Activated T-helper 1 cell treated with anti-CD3 and anti-CD28 coated beads, Interleukin-12 subunit alpha, Interleukin-12 subunit beta, Interleukin-2, Interleukin-4 antibody, amounts not matched to agents 30 ng/mL and 10 ng/mL and 1 ng/mL, durations not matched to agents 14 hours and 24 hours and 36 hours (primary cell): ENCODE data around the gene NR6A1. TPM values are rescaled to one million over a fixed set of nuclear protein-coding genes. Genes with fewer than 3 reads are reported as not detected.

Experiments used
- DNase-seq: peaks from one replicate; pipeline ENCODE4 v3.0.0; 2021; ENCODE audit warnings: low spot score
- H3K27ac Mint-ChIP-seq: one replicate; pipeline ENCODE4 v1.8.0; 2021; ENCODE audit warnings: mild to moderate bottlenecking, mixed read lengths
- H3K27me3 Mint-ChIP-seq: one replicate; pipeline ENCODE4 v1.8.0; 2022; ENCODE audit warnings: mild to moderate bottlenecking, moderate library complexity, mixed read lengths; ENCODE audit not compliant: insufficient read depth
- H3K36me3 Mint-ChIP-seq: one replicate; pipeline ENCODE4 v1.8.0; 2021; ENCODE audit warnings: low read depth, mixed read lengths
- H3K4me1 Mint-ChIP-seq: one replicate; pipeline ENCODE4 v1.8.0; 2021; ENCODE audit warnings: low read depth, mixed read lengths
- H3K4me3 Mint-ChIP-seq: one replicate; pipeline ENCODE4 v1.8.0; 2021; ENCODE audit warnings: mild to moderate bottlenecking, moderate library complexity, mixed read lengths
- H3K9me3 Mint-ChIP-seq: one replicate; pipeline ENCODE4 v1.8.0; 2021; ENCODE audit warnings: mixed read lengths
- intact Hi-C: fragments of 100-400 bp; cut with micrococcal nuclease; formaldehyde crosslinking; loops from one replicate; pipeline ENCODE4 v1.15.1; 2024
- total RNA-seq: library from RNA; stranded (reverse); gene quantifications from 2 replicates; pipeline ENCODE4 v1.2.3, GENCODE V29; 2022

The NR6A1 gene
- total RNA-seq, 1 donor from 2014 or later, result 1.7 TPM

GRCh38 chr9:124602632-124603031 lies 168.5 kb downstream of the NR6A1 start:
- no peaks in the 10 kb centered on the region for H3K9me3 Mint-ChIP-seq
- peaks cover 7% of the 10 kb centered on the region for H3K27me3 Mint-ChIP-seq
- intact Hi-C loops, result no loop called here
- no peaks in the 10 kb centered on the region for H3K36me3 Mint-ChIP-seq
- no peak for DNase-seq
- H3K27ac Mint-ChIP-seq, result no peak overlapping the region
- H3K4me3 Mint-ChIP-seq, result no peak overlapping the region
- H3K4me1 Mint-ChIP-seq, result no peaks in the 10 kb centered on the region

GRCh38 chr9:124602204-124602603 lies 168.9 kb downstream of the NR6A1 start:
- no peaks in the 10 kb centered on the region for H3K9me3 Mint-ChIP-seq
- peaks cover 7% of the 10 kb centered on the region for H3K27me3 Mint-ChIP-seq
- intact Hi-C loops, result no loop called here
- no peak overlapping the region for H3K4me3 Mint-ChIP-seq
- H3K36me3 Mint-ChIP-seq, result no peaks in the 10 kb centered on the region
- no peak overlapping the region for H3K27ac Mint-ChIP-seq
- DNase-seq, result no peak
- H3K4me1 Mint-ChIP-seq, result no peaks in the 10 kb centered on the region

GRCh38 chr9:124600407-124600806 lies 170.7 kb downstream of the NR6A1 start:
- H3K27me3 Mint-ChIP-seq, result peaks cover 6% of the 10 kb centered on the region

GRCh38 chr9:124599121-124599795 lies 171.9 kb downstream of the NR6A1 start:
- DNase-seq, result no peak
- no peak overlapping the region for H3K4me3 Mint-ChIP-seq
- peaks cover 5% of the 10 kb centered on the region for H3K27me3 Mint-ChIP-seq
- no peak overlapping the region for H3K27ac Mint-ChIP-seq
- no peaks in the 10 kb centered on the region for H3K36me3 Mint-ChIP-seq
- no peaks in the 10 kb centered on the region for H3K4me1 Mint-ChIP-seq
- intact Hi-C loops, result no loop called here
- H3K9me3 Mint-ChIP-seq, result no peaks in the 10 kb centered on the region

More at GRCh38 chr9:124600407-124600806, 170.7 kb downstream of the NR6A1 start:
- no peak overlapping the region for H3K27ac Mint-ChIP-seq
- H3K9me3 Mint-ChIP-seq, result no peaks in the 10 kb centered on the region
- intact Hi-C loops, result no loop called here
- H3K36me3 Mint-ChIP-seq, result no peaks in the 10 kb centered on the region
- H3K4me1 Mint-ChIP-seq, result no peaks in the 10 kb centered on the region
- DNase-seq, result no peak
- no peak overlapping the region for H3K4me3 Mint-ChIP-seq

- Mint-ChIP-seq H3K36me3 (no peaks in the 10 kb centered on the region), H3K27me3 (peaks cover 5% of the 10 kb centered on the region), H3K4me3 (no peak overlapping the region), H3K4me1 (no peaks in the 10 kb centered on the region), H3K9me3 (no peaks in the 10 kb centered on the region), H3K27ac (no peak overlapping the region)
- DNase-seq, result no peak
- intact Hi-C loops, result no loop called here
These were observed 173.1 kb downstream of the NR6A1 start for GRCh38 chr9:124598048-124598447.

GRCh38 chr9:124596172-124596839 lies 174.8 kb downstream of the NR6A1 start:
- intact Hi-C loops, result no loop called here
- H3K4me3 Mint-ChIP-seq, result no peak overlapping the region
- H3K27ac Mint-ChIP-seq, result no peak overlapping the region
- H3K4me1 Mint-ChIP-seq, result no peaks in the 10 kb centered on the region
- no peaks in the 10 kb centered on the region for H3K36me3 Mint-ChIP-seq
- H3K9me3 Mint-ChIP-seq, result no peaks in the 10 kb centered on the region
- DNase-seq, result no peak
- H3K27me3 Mint-ChIP-seq, result peaks cover 7% of the 10 kb centered on the region

- H3K9me3 Mint-ChIP-seq, result no peaks in the 10 kb centered on the region
- H3K27me3 Mint-ChIP-seq, result peaks cover 7% of the 10 kb centered on the region
- H3K27ac Mint-ChIP-seq, result no peak overlapping the region
- no peak for DNase-seq
- intact Hi-C loops, result no loop called here
- H3K4me1 Mint-ChIP-seq, result no peaks in the 10 kb centered on the region
- H3K4me3 Mint-ChIP-seq, result no peak overlapping the region
- no peaks in the 10 kb centered on the region for H3K36me3 Mint-ChIP-seq
These were observed 175.4 kb downstream of the NR6A1 start for GRCh38 chr9:124595743-124596142.

- intact Hi-C loops, result no loop called here
- Mint-ChIP-seq H3K36me3 (no peaks in the 10 kb centered on the region), H3K27ac (no peak overlapping the region), H3K9me3 (no peaks in the 10 kb centered on the region), H3K4me3 (no peak overlapping the region), H3K4me1 (no peaks in the 10 kb centered on the region), H3K27me3 (peaks cover 7% of the 10 kb centered on the region)
- no peak for DNase-seq
These were observed 176.4 kb downstream of the NR6A1 start for GRCh38 chr9:124594673-124595072.

- no peaks in the 10 kb centered on the region for H3K4me1 Mint-ChIP-seq
- H3K36me3 Mint-ChIP-seq, result no peaks in the 10 kb centered on the region
- H3K27ac Mint-ChIP-seq, result no peak overlapping the region
- intact Hi-C loops, result no loop called here
- peaks cover 7% of the 10 kb centered on the region for H3K27me3 Mint-ChIP-seq
- DNase-seq, result no peak
- H3K9me3 Mint-ChIP-seq, result no peaks in the 10 kb centered on the region
- H3K4me3 Mint-ChIP-seq, result no peak overlapping the region
These were observed 176.9 kb downstream of the NR6A1 start for GRCh38 chr9:124594225-124594624.

GRCh38 chr9:124593651-124594058 lies 177.5 kb downstream of the NR6A1 start:
- no peaks in the 10 kb centered on the region for H3K9me3 Mint-ChIP-seq
- peaks cover 7% of the 10 kb centered on the region for H3K27me3 Mint-ChIP-seq
- intact Hi-C loops, result no loop called here
- H3K36me3 Mint-ChIP-seq, result no peaks in the 10 kb centered on the region
- no peak for DNase-seq
- H3K4me3 Mint-ChIP-seq, result no peak overlapping the region
- no peaks in the 10 kb centered on the region for H3K4me1 Mint-ChIP-seq
- H3K27ac Mint-ChIP-seq, result no peak overlapping the region

- Mint-ChIP-seq H3K27ac (no peak overlapping the region), H3K4me1 (no peaks in the 10 kb centered on the region), H3K4me3 (no peak overlapping the region), H3K36me3 (no peaks in the 10 kb centered on the region), H3K9me3 (no peaks in the 10 kb centered on the region), H3K27me3 (peaks cover 7% of the 10 kb centered on the region)
- intact Hi-C loops, result no loop called here
- no peak for DNase-seq
These were observed 177.9 kb downstream of the NR6A1 start for GRCh38 chr9:124593200-124593599.

GRCh38 chr9:124590889-124591641 lies 180.0 kb downstream of the NR6A1 start:
- H3K36me3 Mint-ChIP-seq, result no peaks in the 10 kb centered on the region
- H3K27ac Mint-ChIP-seq, result no peak overlapping the region
- no peaks in the 10 kb centered on the region for H3K4me1 Mint-ChIP-seq
- H3K4me3 Mint-ChIP-seq, result no peak overlapping the region
- H3K27me3 Mint-ChIP-seq, result peaks cover 5% of the 10 kb centered on the region
- DNase-seq, result no peak
- no peaks in the 10 kb centered on the region for H3K9me3 Mint-ChIP-seq
- intact Hi-C loops, result no loop called here

- H3K4me1 Mint-ChIP-seq, result no peaks in the 10 kb centered on the region
- H3K27ac Mint-ChIP-seq, result no peak overlapping the region
- no peaks in the 10 kb centered on the region for H3K36me3 Mint-ChIP-seq
- DNase-seq, result no peak
- H3K27me3 Mint-ChIP-seq, result no peaks in the 10 kb centered on the region
- H3K9me3 Mint-ChIP-seq, result no peaks in the 10 kb centered on the region
- intact Hi-C loops, result no loop called here
- H3K4me3 Mint-ChIP-seq, result no peak overlapping the region
These were observed 186.5 kb downstream of the NR6A1 start for GRCh38 chr9:124584631-124585030.
